Lung (tissue), 12 donors: Measurements from ENCODE around the gene USH2A. TPM values are rescaled to one million over a fixed set of nuclear protein-coding genes. Genes with fewer than 3 reads are reported as not detected.
A peak's percentile ranks its signal among the peaks of the same experiment; 100 is the strongest.

Experiments
- ATAC-seq: fragments of 200-7000 bp; cut with Tn5 transposase; one replicate; pipeline ENCODE4 v1.9.1; 2020; ENCODE audit warnings: moderate number of reproducible peaks; ENCODE audit not compliant: insufficient read depth, low FRiP score
- DNase-seq, 3 donors: peaks; one replicate each; pipeline ENCODE4 v3.0.0-alpha.2; 2013 to 2017
- H3K27ac ChIP-seq, 2 donors: one replicate each; pipeline ENCODE4 v1.5.1; 2013; ENCODE audit warnings: mild to moderate bottlenecking in 2 of 2, moderate library complexity in 2 of 2, control low read depth in 1 of 2, inconsistent platforms in 1 of 2, low read depth in 1 of 2, low read length in 1 of 2
- H3K27me3 ChIP-seq, 3 donors: one replicate each; pipeline ENCODE4 v1.5.1; 2013; ENCODE audit warnings: low read length in 2 of 3; ENCODE audit not compliant: control insufficient read depth in 3 of 3, insufficient read depth in 3 of 3
- H3K36me3 ChIP-seq, 4 donors: one replicate each; pipeline ENCODE4 v1.5.1; 2013; ENCODE audit warnings: low read length in 4 of 4, mild to moderate bottlenecking in 1 of 4, moderate library complexity in 1 of 4; ENCODE audit not compliant: control insufficient read depth in 4 of 4, insufficient read depth in 4 of 4
- H3K4me1 ChIP-seq, 5 donors: one replicate each; pipeline ENCODE4 v1.5.1; 2013; ENCODE audit warnings: low read length in 5 of 5, mild to moderate bottlenecking in 2 of 5, moderate library complexity in 1 of 5; ENCODE audit not compliant: control insufficient read depth in 5 of 5, insufficient read depth in 5 of 5
- H3K4me3 ChIP-seq: one replicate; pipeline ENCODE4 v1.5.1; 2013; ENCODE audit warnings: mild to moderate bottlenecking, control low read depth, moderate library complexity
- H3K9ac ChIP-seq, 2 donors: one replicate each; pipeline ENCODE4 v1.5.1; 2013; ENCODE audit warnings: low read length in 2 of 2, control low read depth in 1 of 2; ENCODE audit not compliant: insufficient read depth in 1 of 2
- H3K9me3 ChIP-seq, 4 donors: one replicate each; pipeline ENCODE4 v1.5.1; 2013; ENCODE audit warnings: low read length in 3 of 4, mild to moderate bottlenecking in 1 of 4, moderate library complexity in 1 of 4; ENCODE audit not compliant: control insufficient read depth in 4 of 4, insufficient read depth in 3 of 4
- WGBS, 2 donors: extraction: QIAGEN DNeasy Blood & Tissue Kit; methylation state at CpG; one replicate each; pipeline ENCODE4 v1.1.7; 2013; 5-methylcytosine and 5-hydroxymethylcytosine counted together
- polyA plus RNA-seq, 2 donors: library from polyadenylated mRNA; stranded (reverse); fragments of 200-250 nt; gene quantifications; one replicate each; pipeline ENCODE4 v1.2.1, GENCODE V29; 2013
- total RNA-seq, 2 donors: library from RNA; depleted of rRNA in 1 of 2; stranded (reverse); fragments of >200 nt in 1 of 2; gene quantifications; one replicate each; pipeline ENCODE4 v1.2.1, GENCODE V29; 2014 to 2021
- TF ChIP-seq, protein P1 (sequence below): IDR thresholded peaks from 2 replicates; pipeline ENCODE4 v1.5.1; 2012; ENCODE audit warnings: mild to moderate bottlenecking; ENCODE audit errors: control extremely low read depth, extremely low read depth
- donor health status: control.
- donor health status: control.
- donor health status: Bipolar disorder and iron deficiency.
- donor health status: healthy.
- donor health status: DM: yes; HTN: yes; CAD: no.

USH2A gene
- total and polyA plus RNA-seq, 4 donors, result under 0.01 to 0.11 TPM; not detected in 2

DNA sequence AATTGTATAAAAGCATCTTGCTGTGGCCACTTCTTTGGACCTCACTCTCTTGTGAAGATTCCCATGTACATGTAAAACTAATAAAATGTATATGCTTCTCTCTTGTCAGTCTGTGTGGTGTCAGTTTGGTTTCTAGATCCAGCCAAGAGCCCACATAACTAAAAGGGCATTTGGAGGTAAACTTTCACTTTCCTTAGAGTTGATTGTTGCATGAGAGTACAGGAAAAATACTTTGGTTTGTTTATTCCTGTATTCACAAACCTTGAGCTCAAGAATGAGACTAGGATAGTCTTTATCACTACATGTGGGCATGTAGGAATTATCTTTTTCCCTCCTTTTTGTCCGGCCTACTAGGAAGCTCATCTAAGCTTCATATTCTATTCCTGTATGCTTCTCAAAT lies 805.3 kb downstream of the USH2A start:
- TF ChIP-seq, protein P1, sequence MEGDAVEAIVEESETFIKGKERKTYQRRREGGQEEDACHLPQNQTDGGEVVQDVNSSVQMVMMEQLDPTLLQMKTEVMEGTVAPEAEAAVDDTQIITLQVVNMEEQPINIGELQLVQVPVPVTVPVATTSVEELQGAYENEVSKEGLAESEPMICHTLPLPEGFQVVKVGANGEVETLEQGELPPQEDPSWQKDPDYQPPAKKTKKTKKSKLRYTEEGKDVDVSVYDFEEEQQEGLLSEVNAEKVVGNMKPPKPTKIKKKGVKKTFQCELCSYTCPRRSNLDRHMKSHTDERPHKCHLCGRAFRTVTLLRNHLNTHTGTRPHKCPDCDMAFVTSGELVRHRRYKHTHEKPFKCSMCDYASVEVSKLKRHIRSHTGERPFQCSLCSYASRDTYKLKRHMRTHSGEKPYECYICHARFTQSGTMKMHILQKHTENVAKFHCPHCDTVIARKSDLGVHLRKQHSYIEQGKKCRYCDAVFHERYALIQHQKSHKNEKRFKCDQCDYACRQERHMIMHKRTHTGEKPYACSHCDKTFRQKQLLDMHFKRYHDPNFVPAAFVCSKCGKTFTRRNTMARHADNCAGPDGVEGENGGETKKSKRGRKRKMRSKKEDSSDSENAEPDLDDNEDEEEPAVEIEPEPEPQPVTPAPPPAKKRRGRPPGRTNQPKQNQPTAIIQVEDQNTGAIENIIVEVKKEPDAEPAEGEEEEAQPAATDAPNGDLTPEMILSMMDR, result no peak
- ATAC-seq (no peak), DNase-seq (peak in 1 of 3 donors; percentile 33)
- Histone ChIP-seq H3K4me3 (no peak overlapping the region), H3K27ac (no peak overlapping the region), H3K4me1 (no peaks in the 10 kb centered on the region), H3K27me3 (no peaks in the 10 kb centered on the region), H3K36me3 (peaks cover 3 to 31% (median 25%) of the 10 kb centered on the region in 4 donors), H3K9me3 (no peaks in the 10 kb centered on the region), H3K9ac (no peak overlapping the region)
- 70 to 90% methylated on average over 1 of the region's 1 CpG for WGBS, 2 donors

DNA sequence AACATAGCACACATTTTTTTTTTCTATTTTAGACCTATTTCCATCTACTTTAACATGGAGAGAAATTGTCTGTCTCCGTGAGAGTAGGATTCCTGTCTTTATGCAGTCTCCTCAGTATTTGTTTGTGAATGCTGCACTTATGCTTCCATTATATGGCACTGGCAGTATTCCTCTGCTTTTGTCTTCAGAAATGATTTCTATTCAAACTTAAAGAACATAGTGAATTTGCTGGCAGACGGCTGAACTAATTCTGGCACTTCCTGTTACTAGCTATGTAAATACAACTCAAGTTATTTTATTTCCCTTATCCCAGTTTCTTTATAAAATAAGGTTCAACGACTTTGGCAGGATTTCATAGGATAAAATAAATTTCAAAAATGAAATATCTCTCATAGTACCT lies 810.9 kb downstream of the USH2A start:
- Histone ChIP-seq H3K4me1 (peaks cover 0 to 3% (median 0%) of the 10 kb centered on the region in 5 donors), H3K27me3 (no peaks in the 10 kb centered on the region), H3K9me3 (no peaks in the 10 kb centered on the region), H3K36me3 (peaks cover 1 to 25% (median 21%) of the 10 kb centered on the region in 4 donors), H3K4me3 (no peak overlapping the region), H3K9ac (no peak overlapping the region), H3K27ac (no peak overlapping the region)
- TF ChIP-seq, protein P1, result no peak
- ATAC-seq (no peak), DNase-seq (peak in 2 of 3 donors; percentile 33 to 60)
- WGBS, 2 donors, result 35 to 61% methylated on average over 3 of the region's 3 CpGs

DNA sequence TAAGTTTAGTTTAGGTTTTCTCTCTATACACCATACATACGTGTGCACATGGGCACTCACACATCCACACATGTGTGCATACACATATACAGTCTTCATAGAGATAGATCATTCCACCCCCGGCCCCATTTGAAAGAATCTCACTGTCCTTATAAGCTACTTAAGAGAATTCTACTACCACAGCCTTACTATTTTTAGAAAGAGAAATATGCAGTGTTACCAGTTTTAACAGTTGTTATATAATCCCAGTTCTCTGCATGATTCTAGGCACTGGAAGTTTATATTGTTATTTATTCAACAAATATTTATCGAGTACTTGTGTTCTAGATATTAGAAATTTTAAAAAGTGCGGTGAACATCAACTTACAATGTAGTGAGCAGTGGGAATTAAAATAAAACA lies 814.6 kb downstream of the USH2A start:
- Histone ChIP-seq H3K4me3 (no peak overlapping the region), H3K27ac (no peak overlapping the region), H3K36me3 (peaks cover 5 to 33% (median 20%) of the 10 kb centered on the region in 4 donors), H3K27me3 (no peaks in the 10 kb centered on the region), H3K9ac (no peak overlapping the region), H3K4me1 (peaks cover 0 to 3% (median 0%) of the 10 kb centered on the region in 5 donors), H3K9me3 (no peaks in the 10 kb centered on the region)
- DNase-seq (no peak), ATAC-seq (no peak)
- TF ChIP-seq, protein P1, result no peak
- 76 to 85% methylated on average over 4 of the region's 4 CpGs for WGBS, 2 donors

DNA sequence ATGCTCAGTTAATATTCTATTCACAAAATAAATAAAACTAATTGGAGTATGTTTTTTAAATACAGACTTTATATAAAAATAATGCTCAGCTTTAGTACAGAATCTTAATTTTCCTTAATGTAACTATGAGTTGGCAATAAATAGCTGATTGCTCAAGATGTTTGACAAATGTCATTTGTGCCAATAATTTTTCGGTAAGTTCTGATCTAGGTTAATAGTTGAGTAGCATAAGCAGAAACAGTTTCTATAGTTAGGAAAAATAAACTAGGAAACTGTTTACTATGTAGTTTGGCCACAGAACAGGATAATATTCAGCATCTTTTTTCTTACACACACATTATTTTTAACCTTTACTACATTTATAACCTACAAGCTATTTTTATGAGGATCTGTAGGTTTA lies 815.8 kb downstream of the USH2A start:
- ATAC-seq (no peak), DNase-seq (no peak)
- Histone ChIP-seq H3K36me3 (peaks cover 4 to 28% (median 14%) of the 10 kb centered on the region in 4 donors), H3K4me3 (no peak overlapping the region), H3K4me1 (peaks cover 0 to 3% (median 0%) of the 10 kb centered on the region in 5 donors), H3K9me3 (no peaks in the 10 kb centered on the region), H3K27me3 (no peaks in the 10 kb centered on the region), H3K27ac (no peak overlapping the region), H3K9ac (no peak overlapping the region)
- TF ChIP-seq, protein P1, result no peak
- 62 to 71% methylated on average over 1 of the region's 1 CpG for WGBS, 2 donors
